Measurements from ENCODE around the gene FAAP20. TPM values are rescaled to one million over a fixed set of nuclear protein-coding genes. Genes with fewer than 3 reads are reported as not detected.

Gene FAAP20
- total and polyA plus RNA-seq, 9 of the 15 experiments (the other 6 are each of a cell fraction or from before 2014, with no cell fraction given): 0.58 to 143 (median 9.9) TPM

DNA sequence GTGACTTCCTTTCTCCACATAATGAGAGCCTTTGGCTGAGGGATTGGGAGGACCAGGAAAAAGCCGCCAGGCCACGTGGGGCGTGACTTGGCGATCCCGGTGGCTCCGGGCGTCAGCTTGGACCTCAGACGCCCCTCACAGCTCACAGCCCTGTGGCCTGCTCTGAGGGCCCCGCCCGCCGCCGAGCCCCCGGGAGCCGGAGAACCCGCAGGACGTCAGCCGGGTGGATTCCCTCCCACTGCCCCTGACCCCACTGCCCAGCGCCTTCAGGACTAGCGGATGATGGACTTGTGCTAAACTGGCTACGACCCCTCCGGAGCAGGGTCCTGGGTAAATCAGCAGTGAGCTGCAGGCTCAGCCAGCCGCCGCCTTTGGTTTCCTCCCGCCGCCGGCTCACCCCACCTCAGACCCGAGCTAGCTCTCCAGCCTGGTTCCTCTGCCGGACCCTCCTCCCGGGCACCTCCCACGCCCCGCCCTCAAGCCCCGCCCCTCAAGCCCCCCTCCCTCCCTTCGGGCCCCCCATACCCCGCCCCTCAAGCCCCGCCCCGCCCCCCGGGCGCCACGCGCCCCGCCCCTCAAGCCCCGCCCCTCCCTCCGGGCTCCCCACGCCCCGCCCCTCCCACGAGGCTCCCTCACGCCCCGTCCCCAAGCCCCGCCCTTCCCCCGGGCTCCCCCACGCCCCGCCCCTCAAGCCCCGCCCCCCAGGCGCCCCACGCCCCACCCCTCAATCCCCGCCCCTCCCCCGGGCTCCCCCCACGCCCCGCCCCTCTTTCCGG is 10.0 kb upstream of the FAAP20 start (continued):
- TF ChIP-seq, protein P1, sequence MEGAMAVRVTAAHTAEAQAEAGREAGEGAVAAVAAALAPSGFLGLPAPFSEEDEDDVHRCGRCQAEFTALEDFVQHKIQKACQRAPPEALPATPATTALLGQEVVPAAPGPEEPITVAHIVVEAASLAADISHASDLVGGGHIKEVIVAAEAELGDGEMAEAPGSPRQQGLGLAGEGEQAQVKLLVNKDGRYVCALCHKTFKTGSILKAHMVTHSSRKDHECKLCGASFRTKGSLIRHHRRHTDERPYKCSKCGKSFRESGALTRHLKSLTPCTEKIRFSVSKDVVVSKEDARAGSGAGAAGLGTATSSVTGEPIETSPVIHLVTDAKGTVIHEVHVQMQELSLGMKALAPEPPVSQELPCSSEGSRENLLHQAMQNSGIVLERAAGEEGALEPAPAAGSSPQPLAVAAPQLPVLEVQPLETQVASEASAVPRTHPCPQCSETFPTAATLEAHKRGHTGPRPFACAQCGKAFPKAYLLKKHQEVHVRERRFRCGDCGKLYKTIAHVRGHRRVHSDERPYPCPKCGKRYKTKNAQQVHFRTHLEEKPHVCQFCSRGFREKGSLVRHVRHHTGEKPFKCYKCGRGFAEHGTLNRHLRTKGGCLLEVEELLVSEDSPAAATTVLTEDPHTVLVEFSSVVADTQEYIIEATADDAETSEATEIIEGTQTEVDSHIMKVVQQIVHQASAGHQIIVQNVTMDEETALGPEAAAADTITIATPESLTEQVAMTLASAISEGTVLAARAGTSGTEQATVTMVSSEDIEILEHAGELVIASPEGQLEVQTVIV (CRISPR knock-in tag; IDR thresholded peaks at IDR 0.05; ENCODE audit: borderline replicate concordance): no peak
- TF ChIP-seq IFI16 (CRISPR knock-in tag; IDR thresholded peaks at IDR 0.05) (no peak), CEBPB (tag; IDR thresholded peaks at IDR 0.05) (no peak), COPS2 (conservative IDR thresholded peaks at IDR 0.05) (no peak), TAF1 (IDR thresholded peaks at IDR 0.05; ENCODE audit: control insufficient read depth, extremely low read depth, insufficient read depth, low read length, severe bottlenecking) (no peak), HCFC1 (IDR thresholded peaks at IDR 0.05; ENCODE audit: low read depth, low read length) (no peak), ZFP36 (IDR thresholded peaks at IDR 0.05; ENCODE audit: low read depth, low read length, partially characterized antibody) (no peak), MBD2 (IDR thresholded peaks at IDR 0.05; ENCODE audit: borderline replicate concordance, low read depth) (no peak; the same call in 1 of the 2 replicates), FOXA1 (IDR thresholded peaks at IDR 0.05; ENCODE audit: borderline replicate concordance) (no peak), PPARD (CRISPR knock-in tag; IDR thresholded peaks at IDR 0.05) (no peak), HDAC1 (IDR thresholded peaks at IDR 0.05) (peak in 1 of 2 experiments; percentile 47; a peak in 1 of 4 replicates), XRCC5 (IDR thresholded peaks at IDR 0.05; ENCODE audit: low read depth, low read length) (no peak), HDAC8 (tag; IDR thresholded peaks at IDR 0.05) (no peak), SMARCC2 (IDR thresholded peaks at IDR 0.05; ENCODE audit: low read depth) (no peak), RBM22 (IDR thresholded peaks at IDR 0.05; ENCODE audit: low read depth, low read length, poor library complexity, severe bottlenecking) (no peak)
- TF ChIP-seq, protein P2, sequence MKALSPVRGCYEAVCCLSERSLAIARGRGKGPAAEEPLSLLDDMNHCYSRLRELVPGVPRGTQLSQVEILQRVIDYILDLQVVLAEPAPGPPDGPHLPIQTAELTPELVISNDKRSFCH (CRISPR knock-in tag; IDR thresholded peaks at IDR 0.05): no peak
- TF ChIP-seq, protein P2 (tag; IDR thresholded peaks at IDR 0.05): no peak
- TF ChIP-seq, protein P3, sequence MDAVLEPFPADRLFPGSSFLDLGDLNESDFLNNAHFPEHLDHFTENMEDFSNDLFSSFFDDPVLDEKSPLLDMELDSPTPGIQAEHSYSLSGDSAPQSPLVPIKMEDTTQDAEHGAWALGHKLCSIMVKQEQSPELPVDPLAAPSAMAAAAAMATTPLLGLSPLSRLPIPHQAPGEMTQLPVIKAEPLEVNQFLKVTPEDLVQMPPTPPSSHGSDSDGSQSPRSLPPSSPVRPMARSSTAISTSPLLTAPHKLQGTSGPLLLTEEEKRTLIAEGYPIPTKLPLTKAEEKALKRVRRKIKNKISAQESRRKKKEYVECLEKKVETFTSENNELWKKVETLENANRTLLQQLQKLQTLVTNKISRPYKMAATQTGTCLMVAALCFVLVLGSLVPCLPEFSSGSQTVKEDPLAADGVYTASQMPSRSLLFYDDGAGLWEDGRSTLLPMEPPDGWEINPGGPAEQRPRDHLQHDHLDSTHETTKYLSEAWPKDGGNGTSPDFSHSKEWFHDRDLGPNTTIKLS (IDR thresholded peaks at IDR 0.05; ENCODE audit: borderline replicate concordance, low read depth): no peak; the same call in 1 of the 2 replicates
- TF ChIP-seq, protein P4, sequence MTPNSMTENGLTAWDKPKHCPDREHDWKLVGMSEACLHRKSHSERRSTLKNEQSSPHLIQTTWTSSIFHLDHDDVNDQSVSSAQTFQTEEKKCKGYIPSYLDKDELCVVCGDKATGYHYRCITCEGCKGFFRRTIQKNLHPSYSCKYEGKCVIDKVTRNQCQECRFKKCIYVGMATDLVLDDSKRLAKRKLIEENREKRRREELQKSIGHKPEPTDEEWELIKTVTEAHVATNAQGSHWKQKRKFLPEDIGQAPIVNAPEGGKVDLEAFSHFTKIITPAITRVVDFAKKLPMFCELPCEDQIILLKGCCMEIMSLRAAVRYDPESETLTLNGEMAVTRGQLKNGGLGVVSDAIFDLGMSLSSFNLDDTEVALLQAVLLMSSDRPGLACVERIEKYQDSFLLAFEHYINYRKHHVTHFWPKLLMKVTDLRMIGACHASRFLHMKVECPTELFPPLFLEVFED (CRISPR knock-in tag; conservative IDR thresholded peaks at IDR 0.05): no peak
- TF ChIP-seq, protein P5, sequence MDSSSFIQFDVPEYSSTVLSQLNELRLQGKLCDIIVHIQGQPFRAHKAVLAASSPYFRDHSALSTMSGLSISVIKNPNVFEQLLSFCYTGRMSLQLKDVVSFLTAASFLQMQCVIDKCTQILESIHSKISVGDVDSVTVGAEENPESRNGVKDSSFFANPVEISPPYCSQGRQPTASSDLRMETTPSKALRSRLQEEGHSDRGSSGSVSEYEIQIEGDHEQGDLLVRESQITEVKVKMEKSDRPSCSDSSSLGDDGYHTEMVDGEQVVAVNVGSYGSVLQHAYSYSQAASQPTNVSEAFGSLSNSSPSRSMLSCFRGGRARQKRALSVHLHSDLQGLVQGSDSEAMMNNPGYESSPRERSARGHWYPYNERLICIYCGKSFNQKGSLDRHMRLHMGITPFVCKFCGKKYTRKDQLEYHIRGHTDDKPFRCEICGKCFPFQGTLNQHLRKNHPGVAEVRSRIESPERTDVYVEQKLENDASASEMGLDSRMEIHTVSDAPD (CRISPR knock-in tag; IDR thresholded peaks at IDR 0.05): no peak
